ENCODE results near the gene TRUB2. TPM values are rescaled to one million over a fixed set of nuclear protein-coding genes. Genes with fewer than 3 reads are reported as not detected.

TRUB2 gene
- total RNA-seq, 1 donor from 2014 or later: 27.0 TPM

- Mint-ChIP-seq H3K4me1 (ENCODE audit: unreplicated experiment) (peaks cover 18% of the 10 kb centered on the region), H3K9me3 (ENCODE audit: unreplicated experiment) (no peaks in the 10 kb centered on the region), H3K27ac (ENCODE audit: unreplicated experiment) (peak overlapping the region; percentile 99), H3K36me3 (ENCODE audit: unreplicated experiment) (peaks cover 11% of the 10 kb centered on the region), H3K27me3 (ENCODE audit: unreplicated experiment) (no peaks in the 10 kb centered on the region), H3K4me3 (ENCODE audit: unreplicated experiment) (peak overlapping the region; percentile 91)
- TF ChIP-seq CTCF (IDR thresholded peaks at IDR 0.05): no peak
- DNase-seq (ENCODE audit: extremely low spot score, unreplicated experiment): no peak
Measured at GRCh38 chr9:128323212-128323730, 1.0 kb upstream of the TRUB2 start.

- H3K27ac Mint-ChIP-seq (ENCODE audit: unreplicated experiment): peak overlapping the region; percentile 99
- no peak for TF ChIP-seq CTCF (IDR thresholded peaks at IDR 0.05)
- peaks cover 9% of the 10 kb centered on the region for H3K36me3 Mint-ChIP-seq (ENCODE audit: unreplicated experiment)
- no peaks in the 10 kb centered on the region for H3K27me3 Mint-ChIP-seq (ENCODE audit: unreplicated experiment)
- H3K9me3 Mint-ChIP-seq (ENCODE audit: unreplicated experiment): no peaks in the 10 kb centered on the region
- peak overlapping the region; percentile 91 for H3K4me3 Mint-ChIP-seq (ENCODE audit: unreplicated experiment)
- H3K4me1 Mint-ChIP-seq (ENCODE audit: unreplicated experiment): peaks cover 18% of the 10 kb centered on the region
- DNase-seq (ENCODE audit: extremely low spot score, unreplicated experiment): no peak
Measured at GRCh38 chr9:128321879-128322403, 306 bp downstream of the TRUB2 start.

GRCh38 chr9:128321343-128321742 lies 904 bp downstream of the TRUB2 start:
- H3K27ac Mint-ChIP-seq (ENCODE audit: unreplicated experiment): no peak overlapping the region

GRCh38 chr9:128317629-128318028 lies 4.6 kb downstream of the TRUB2 start:
- Mint-ChIP-seq H3K9me3 (ENCODE audit: unreplicated experiment) (no peaks in the 10 kb centered on the region), H3K36me3 (ENCODE audit: unreplicated experiment) (peaks cover 10% of the 10 kb centered on the region), H3K4me3 (ENCODE audit: unreplicated experiment) (no peak overlapping the region), H3K27me3 (ENCODE audit: unreplicated experiment) (no peaks in the 10 kb centered on the region), H3K4me1 (ENCODE audit: unreplicated experiment) (peaks cover 6% of the 10 kb centered on the region), H3K27ac (ENCODE audit: unreplicated experiment) (no peak overlapping the region)
- no peak for TF ChIP-seq CTCF (IDR thresholded peaks at IDR 0.05)
- DNase-seq (ENCODE audit: extremely low spot score, unreplicated experiment): no peak

More at GRCh38 chr9:128321343-128321742, 904 bp downstream of the TRUB2 start:
- H3K36me3 Mint-ChIP-seq (ENCODE audit: unreplicated experiment): peaks cover 11% of the 10 kb centered on the region
- H3K4me1 Mint-ChIP-seq (ENCODE audit: unreplicated experiment): peaks cover 18% of the 10 kb centered on the region
- peak overlapping the region; percentile 91 for H3K4me3 Mint-ChIP-seq (ENCODE audit: unreplicated experiment)
- no peaks in the 10 kb centered on the region for H3K27me3 Mint-ChIP-seq (ENCODE audit: unreplicated experiment)
- DNase-seq (ENCODE audit: extremely low spot score, unreplicated experiment): no peak
- no peaks in the 10 kb centered on the region for H3K9me3 Mint-ChIP-seq (ENCODE audit: unreplicated experiment)
- no peak for TF ChIP-seq CTCF (IDR thresholded peaks at IDR 0.05)

- Mint-ChIP-seq H3K9me3 (ENCODE audit: unreplicated experiment) (no peaks in the 10 kb centered on the region), H3K4me3 (ENCODE audit: unreplicated experiment) (no peak overlapping the region), H3K36me3 (ENCODE audit: unreplicated experiment) (peaks cover 10% of the 10 kb centered on the region), H3K27me3 (ENCODE audit: unreplicated experiment) (no peaks in the 10 kb centered on the region), H3K4me1 (ENCODE audit: unreplicated experiment) (peaks cover under 1% of the 10 kb centered on the region), H3K27ac (ENCODE audit: unreplicated experiment) (no peak overlapping the region)
- no peak for DNase-seq (ENCODE audit: extremely low spot score, unreplicated experiment)
- TF ChIP-seq CTCF (IDR thresholded peaks at IDR 0.05): no peak
Measured at GRCh38 chr9:128316421-128316820, 5.8 kb downstream of the TRUB2 start.

Data from osteocyte (in vitro differentiated cells).